NT2/D1 (cell line): ENCODE data around the gene TBC1D22A.

Experiments used
- DNase-seq: peaks from one replicate; pipeline ENCODE4 v3.0.0-alpha.2; 2011; ENCODE audit warnings: low read depth, low spot score
- H3K27me3 ChIP-seq: 2 replicates; pipeline ENCODE4 v1.6.0; 2011; ENCODE audit warnings: mild to moderate bottlenecking; ENCODE audit not compliant: insufficient read length, insufficient read depth
- H3K36me3 ChIP-seq: 2 replicates; pipeline ENCODE4 v1.6.1; 2011; ENCODE audit warnings: mild to moderate bottlenecking, low read length, mixed read lengths; ENCODE audit not compliant: insufficient read depth, insufficient read length
- H3K4me1 ChIP-seq: 2 replicates; pipeline ENCODE4 v1.5.1; 2011; ENCODE audit not compliant: insufficient read depth, insufficient read length
- H3K4me3 ChIP-seq: 2 replicates; pipeline ENCODE4 v1.5.1; 2011; ENCODE audit warnings: low read depth; ENCODE audit not compliant: insufficient read length
- H3K9ac ChIP-seq: 2 replicates; pipeline ENCODE4 v1.6.0; 2011; ENCODE audit warnings: low read depth; ENCODE audit not compliant: insufficient read length
- H3K9me3 ChIP-seq: 2 replicates; pipeline ENCODE4 v1.5.1; 2011; ENCODE audit warnings: mild to moderate bottlenecking, low read length; ENCODE audit not compliant: insufficient read depth
- SUZ12 ChIP-seq: IDR thresholded peaks from 2 replicates; pipeline ENCODE4 v1.6.1; 2011; ENCODE audit not compliant: insufficient read length, insufficient read depth; ENCODE audit errors: extremely low read depth
- YY1 ChIP-seq: IDR thresholded peaks from 2 replicates; pipeline ENCODE4 v1.6.1; 2011; ENCODE audit not compliant: insufficient read length, insufficient read depth
- ZNF274 ChIP-seq: IDR thresholded peaks from 2 replicates; pipeline ENCODE4 v1.6.1; 2011; ENCODE audit warnings: mild to moderate bottlenecking, low read depth, low read length

TBC1D22A gene

GRCh38 chr22:47063071-47063509, 300.6 kb downstream of the TBC1D22A start:
- Histone ChIP-seq H3K27me3 (no peaks in the 10 kb centered on the region), H3K4me3 (no peak overlapping the region), H3K9ac (no peak overlapping the region), H3K9me3 (no peaks in the 10 kb centered on the region), H3K36me3 (peaks cover 14% of the 10 kb centered on the region), H3K4me1 (peaks cover 6% of the 10 kb centered on the region)
- TF ChIP-seq YY1, result no peak
- TF ChIP-seq SUZ12, result no peak
- no peak for TF ChIP-seq ZNF274
- DNase-seq, result no peak

- peaks cover 14% of the 10 kb centered on the region for H3K36me3 ChIP-seq
- peaks cover 6% of the 10 kb centered on the region for H3K4me1 ChIP-seq
- H3K27me3 ChIP-seq, result no peaks in the 10 kb centered on the region
- no peak overlapping the region for H3K4me3 ChIP-seq
- no peak for DNase-seq
- no peaks in the 10 kb centered on the region for H3K9me3 ChIP-seq
- TF ChIP-seq YY1, result no peak
- H3K9ac ChIP-seq, result no peak overlapping the region
Measured at GRCh38 chr22:47063606-47064005, 301.2 kb downstream of the TBC1D22A start.

DNA sequence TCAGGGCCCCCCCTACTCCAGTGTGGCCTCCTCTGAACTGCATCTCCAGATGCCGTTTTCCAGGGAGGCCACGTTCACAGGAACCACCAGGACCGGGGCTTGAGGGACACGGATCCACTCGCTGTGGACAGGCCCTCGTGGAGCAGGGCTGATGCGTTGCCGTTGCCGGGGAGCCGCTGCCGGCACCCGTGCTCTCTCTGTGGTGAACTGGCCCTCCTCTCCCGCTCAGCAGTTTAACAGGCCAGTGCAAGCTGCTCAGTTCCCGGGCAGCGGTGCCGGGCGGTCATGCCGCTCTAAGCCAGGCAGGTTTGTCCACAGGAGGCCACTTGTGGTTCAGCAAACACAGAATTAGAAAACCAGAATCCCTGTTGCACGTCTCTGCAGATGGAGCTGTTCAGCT, 301.6 kb downstream of the TBC1D22A start:
- Histone ChIP-seq H3K9ac (no peak overlapping the region), H3K27me3 (no peaks in the 10 kb centered on the region), H3K4me1 (peaks cover 6% of the 10 kb centered on the region), H3K36me3 (peaks cover 14% of the 10 kb centered on the region), H3K4me3 (no peak overlapping the region), H3K9me3 (no peaks in the 10 kb centered on the region)
- no peak for DNase-seq
- no peak for TF ChIP-seq YY1

DNA sequence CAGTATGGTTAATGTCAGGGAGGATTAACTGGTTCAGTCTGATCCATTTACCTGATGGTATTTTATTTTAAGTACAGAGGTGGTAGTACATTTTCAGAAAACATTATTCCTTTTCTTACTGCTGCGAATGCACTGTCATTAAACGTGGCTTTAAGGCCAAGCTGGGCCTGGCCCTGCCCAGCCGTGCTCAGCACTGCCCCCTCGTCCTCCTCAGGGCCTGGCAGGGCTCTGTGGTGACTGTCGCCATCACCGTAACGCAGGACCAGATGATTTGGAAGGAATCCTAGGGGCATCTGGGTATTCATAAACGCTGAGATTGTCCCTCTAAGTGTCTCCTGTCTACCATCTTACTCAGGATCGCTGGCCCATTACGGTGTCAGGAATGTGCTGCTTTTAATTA, 302.0 kb downstream of the TBC1D22A start:
- peaks cover 14% of the 10 kb centered on the region for H3K36me3 ChIP-seq
- H3K9me3 ChIP-seq, result no peaks in the 10 kb centered on the region
- H3K4me1 ChIP-seq, result peaks cover 6% of the 10 kb centered on the region
- no peak overlapping the region for H3K9ac ChIP-seq
- DNase-seq, result no peak
- no peaks in the 10 kb centered on the region for H3K27me3 ChIP-seq
- TF ChIP-seq SUZ12 (no peak), ZNF274 (no peak), YY1 (no peak)
- no peak overlapping the region for H3K4me3 ChIP-seq

GRCh38 chr22:47065756-47066615, 303.5 kb downstream of the TBC1D22A start:
- no peak for DNase-seq
- H3K4me1 ChIP-seq, result peaks cover 6% of the 10 kb centered on the region

GRCh38 chr22:47066616-47066905, 304.1 kb downstream of the TBC1D22A start:
- DNase-seq, result no peak
- no peak overlapping the region for H3K4me3 ChIP-seq

More at GRCh38 chr22:47065756-47066615, 303.5 kb downstream of the TBC1D22A start:
- Histone ChIP-seq H3K4me3 (no peak overlapping the region), H3K9ac (no peak overlapping the region), H3K9me3 (no peaks in the 10 kb centered on the region), H3K27me3 (no peaks in the 10 kb centered on the region), H3K36me3 (peaks cover 14% of the 10 kb centered on the region)
- no peak for TF ChIP-seq SUZ12
- TF ChIP-seq ZNF274, result no peak

DNA sequence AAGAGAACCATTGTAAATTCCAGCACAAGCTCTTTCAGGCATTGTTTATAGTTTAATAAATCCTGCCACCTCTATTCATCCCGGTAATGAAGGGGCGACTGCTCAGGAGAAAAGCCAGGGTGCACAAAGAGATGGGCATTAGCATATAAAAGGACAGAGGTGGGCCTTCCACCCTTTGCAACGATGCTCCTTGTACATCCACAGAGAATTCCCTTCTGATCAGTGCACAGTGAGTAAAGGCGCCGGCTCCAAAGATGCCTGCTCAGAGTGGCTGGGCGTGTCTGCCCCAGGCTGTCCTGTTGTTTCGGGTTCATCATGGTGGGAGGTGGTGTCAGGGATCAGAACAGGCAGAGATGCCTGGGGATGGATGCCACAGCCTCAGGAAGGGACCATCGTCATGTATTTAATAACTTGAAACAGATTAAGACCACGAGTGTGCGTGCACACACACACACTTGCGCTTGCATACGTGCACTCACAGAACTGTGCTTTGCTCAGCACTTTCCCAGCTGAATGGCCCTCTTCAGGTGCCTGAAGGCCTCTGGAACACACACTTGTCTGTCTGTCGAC, 305.0 kb downstream of the TBC1D22A start:
- Histone ChIP-seq H3K9me3 (no peaks in the 10 kb centered on the region), H3K27me3 (no peaks in the 10 kb centered on the region), H3K36me3 (peaks cover 6% of the 10 kb centered on the region), H3K4me3 (no peak overlapping the region), H3K4me1 (peaks cover 6% of the 10 kb centered on the region), H3K9ac (no peak overlapping the region)
- no peak for DNase-seq
- TF ChIP-seq ZNF274 (no peak), SUZ12 (no peak), YY1 (no peak)

More at GRCh38 chr22:47066616-47066905, 304.1 kb downstream of the TBC1D22A start:
- Histone ChIP-seq H3K36me3 (peaks cover 8% of the 10 kb centered on the region), H3K4me1 (peaks cover 6% of the 10 kb centered on the region), H3K9ac (no peak overlapping the region), H3K9me3 (no peaks in the 10 kb centered on the region), H3K27me3 (no peaks in the 10 kb centered on the region)
- no peak for TF ChIP-seq YY1
- TF ChIP-seq SUZ12, result no peak
- no peak for TF ChIP-seq ZNF274
